K562 (cell line): ENCODE data around the gene ZMPSTE24. TPM values are rescaled to one million over a fixed set of nuclear protein-coding genes. Genes with fewer than 3 reads are reported as not detected.

Experiments
- FOXK2 ChIP-seq, 2 experiments: fragments of 450-650 bp; IDR thresholded peaks in 1 of 2; conservative IDR thresholded peaks in 1 of 2; 2 replicates each; pipeline ENCODE4 v1.6.1; 2016; ENCODE audit warnings: low read depth in 2 of 2, mild to moderate bottlenecking in 1 of 2
- FOXP1 ChIP-seq: sonication (generic); formaldehyde crosslinking; IDR thresholded peaks from 2 replicates; pipeline ENCODE4 v1.8.0; 2022; ENCODE audit warnings: mild to moderate bottlenecking, missing genetic modification reagents
- JUND ChIP-seq, 2 experiments: IDR thresholded peaks; 2 replicates in 1 of 2; 3 replicates in 1 of 2; pipeline ENCODE4 v1.6.1; 2011; ENCODE audit warnings: borderline replicate concordance in 2 of 2, low read depth in 2 of 2, low read length in 2 of 2, improper control_type of control experiment in 1 of 2, missing biosample characterization in 1 of 2, missing genetic modification characterization in 1 of 2, missing genetic modification reagents in 1 of 2
- KLF10 ChIP-seq: fragments of 250-450 bp; sonication (Bioruptor Pico); IDR thresholded peaks from 2 replicates; pipeline ENCODE4 v1.6.1; 2021; ENCODE audit warnings: matching md5 sums
- NR3C1 ChIP-seq: sonication (generic); formaldehyde crosslinking; IDR thresholded peaks from 2 replicates; pipeline ENCODE4 v1.8.1; 2022; ENCODE audit warnings: missing genetic modification reagents
- POLR2A ChIP-seq: fragments of 450-650 bp; conservative IDR thresholded peaks from 2 replicates; pipeline ENCODE4 v1.6.1; 2016
- POLR2B ChIP-seq: fragments of 450-650 bp; IDR thresholded peaks from 2 replicates; pipeline ENCODE4 v1.6.1; 2018; ENCODE audit warnings: low read depth; ENCODE audit not compliant: partially characterized antibody
- SAFB ChIP-seq: fragments of 200-400 bp; formaldehyde crosslinking; IDR thresholded peaks from 2 replicates; pipeline ENCODE4 v1.6.1; 2017; ENCODE audit warnings: low read depth, low read length, borderline replicate concordance
- SAP30 ChIP-seq: fragments of 200-600 bp; sonication (generic); IDR thresholded peaks from 2 replicates; pipeline ENCODE4 v1.6.1; 2012; ENCODE audit warnings: borderline replicate concordance, low read depth, mild to moderate bottlenecking, moderate library complexity, low read length, control low read depth, inconsistent platforms; ENCODE audit not compliant: insufficient read depth, poor library complexity, severe bottlenecking
- TCFL5 ChIP-seq: fragments of 250-450 bp; sonication (Bioruptor Pico); conservative IDR thresholded peaks from 2 replicates; pipeline ENCODE4 v1.6.1; 2021; ENCODE audit warnings: mild to moderate bottlenecking, moderate library complexity, matching md5 sums
- ZNF239 ChIP-seq: fragments of 250-450 bp; sonication (Bioruptor Pico); IDR thresholded peaks from 2 replicates; pipeline ENCODE4 v1.4.0; 2020; ENCODE audit warnings: mild to moderate bottlenecking
- ZNF586 ChIP-seq: fragments of 450-650 bp; formaldehyde crosslinking; conservative IDR thresholded peaks from 2 replicates; pipeline ENCODE4 v1.4.0; 2020; ENCODE audit warnings: mild to moderate bottlenecking, moderate library complexity
- ZNF668 ChIP-seq: fragments of 250-450 bp; sonication (Bioruptor Pico); IDR thresholded peaks from 2 replicates; pipeline ENCODE4 v1.8.0; 2022; ENCODE audit warnings: mild to moderate bottlenecking, inconsistent platforms
- ZNF696 ChIP-seq: fragments of 250-450 bp; sonication (Bioruptor Pico); conservative IDR thresholded peaks from 2 replicates; pipeline ENCODE4 v1.4.0; 2020; ENCODE audit warnings: mild to moderate bottlenecking, moderate library complexity
- polyA plus RNA-seq, 8 experiments: library from polyadenylated mRNA; depleted of rRNA in 4 of 8; stranded (reverse) in 5 of 8; unstranded in 3 of 8; fragments of >200 nt; fragmentation: Nextera tagmentation in 2 of 8; fragmentation: Illumina TruSeq in 1 of 8; extraction: Ambion mirVana in 2 of 8; extraction: Trizol in 1 of 8; gene quantifications; 2 replicates each; pipeline versions ENCODE4 v1.2.1 to v1.2.3, GENCODE V29; 2011 to 2014; ENCODE audit warnings: inconsistent platforms in 1 of 8, missing spikeins in 1 of 8
- total RNA-seq, 7 experiments: library from RNA; depleted of rRNA in 6 of 7; stranded (reverse); fragments of >200 nt in 6 of 7; fragmentation: Illumina TruSeq in 2 of 7; extraction: Trizol in 2 of 7; gene quantifications; 2 replicates each; pipeline versions ENCODE4 v1.2.1 to v1.2.3, GENCODE V29; 2011 to 2021; ENCODE audit warnings: low replicate concordance in 1 of 7
- TF ChIP-seq, protein P1 (sequence below), 2 experiments: fragments of 450-650 bp; formaldehyde crosslinking in 1 of 2; IDR thresholded peaks; 2 replicates each; pipeline versions ENCODE4 v1.4.0 to v1.6.1; 2014 to 2020; ENCODE audit warnings: mild to moderate bottlenecking in 2 of 2, borderline replicate concordance in 1 of 2, low read depth in 1 of 2
- TF ChIP-seq, protein P2 (sequence below), 2 experiments: IDR thresholded peaks; 2 replicates each; pipeline ENCODE4 v1.6.1; 2012; ENCODE audit warnings: improper control_type of control experiment in 2 of 2, low read depth in 2 of 2, low read length in 2 of 2, borderline replicate concordance in 1 of 2

The ZMPSTE24 gene
- total and polyA plus RNA-seq, 9 of the 15 experiments (the other 6 are each of a cell fraction or from before 2014, with no cell fraction given): 30.7 to 75.9 (median 64.3) TPM

DNA sequence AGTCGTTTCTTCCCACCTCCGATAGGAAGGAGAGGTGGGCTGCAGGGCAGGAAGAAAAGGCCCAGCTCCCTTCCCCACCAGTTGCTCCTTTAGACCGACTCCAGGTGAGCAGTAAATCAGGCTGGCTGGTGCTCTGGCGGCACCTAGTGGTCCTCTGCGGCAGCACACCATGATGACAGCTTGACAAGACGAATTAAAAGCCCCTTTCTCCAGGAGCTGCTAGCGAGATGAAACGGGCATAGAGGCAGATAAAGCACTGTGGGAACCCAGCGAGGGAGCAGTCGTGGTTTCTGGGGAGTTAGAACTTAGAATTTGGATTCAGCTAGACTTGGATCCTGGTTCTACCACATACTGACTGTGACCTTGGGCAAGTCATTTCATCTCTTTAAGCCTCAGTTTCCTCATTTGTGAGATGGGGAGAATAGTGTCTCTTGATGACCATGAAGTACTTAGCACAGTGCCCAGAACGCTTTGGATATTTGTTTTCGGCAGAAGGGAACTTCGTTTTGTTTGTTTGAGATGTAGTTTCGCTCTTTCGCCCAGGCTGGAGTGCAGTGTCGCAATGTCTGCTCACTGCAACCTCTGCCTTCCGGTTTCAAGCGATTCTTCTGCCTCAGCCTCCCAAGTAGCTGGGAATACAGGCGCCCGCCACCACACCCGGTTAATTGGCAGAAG, 80.8 kb downstream of the ZMPSTE24 start (continued):
- TF ChIP-seq SAFB: no peak
- no peak for TF ChIP-seq NR3C1 (CRISPR knock-in tag)
- TF ChIP-seq ZNF239: no peak
- no peak for TF ChIP-seq ZNF696 (CRISPR knock-in tag)
- no peak for TF ChIP-seq ZNF586 (CRISPR knock-in tag)
- TF ChIP-seq TCFL5 (CRISPR knock-in tag): no peak
- TF ChIP-seq SAP30: no peak
- TF ChIP-seq KLF10 (CRISPR knock-in tag): no peak
- TF ChIP-seq POLR2A: no peak
- no peak for TF ChIP-seq ZNF668 (CRISPR knock-in tag)
- no peak for TF ChIP-seq POLR2B
- TF ChIP-seq JUND (IDR thresholded peaks at IDR 0.05; ENCODE audit: borderline replicate concordance, low read depth, low read length): peak; percentile 74
- TF ChIP-seq JUND (tag; IDR thresholded peaks at IDR 0.05; ENCODE audit: borderline replicate concordance, low read depth, low read length): 0 out of 3 replicates have a peak, but pooled peaks have one; percentile 30
- TF ChIP-seq FOXP1 (CRISPR knock-in tag): no peak
- no peak for TF ChIP-seq FOXK2 (conservative IDR thresholded peaks at IDR 0.05 in 1 of 2, IDR thresholded peaks at IDR 0.05 in 1 of 2; ENCODE audit: low read depth in 2 of 2)
- TF ChIP-seq, protein P1, sequence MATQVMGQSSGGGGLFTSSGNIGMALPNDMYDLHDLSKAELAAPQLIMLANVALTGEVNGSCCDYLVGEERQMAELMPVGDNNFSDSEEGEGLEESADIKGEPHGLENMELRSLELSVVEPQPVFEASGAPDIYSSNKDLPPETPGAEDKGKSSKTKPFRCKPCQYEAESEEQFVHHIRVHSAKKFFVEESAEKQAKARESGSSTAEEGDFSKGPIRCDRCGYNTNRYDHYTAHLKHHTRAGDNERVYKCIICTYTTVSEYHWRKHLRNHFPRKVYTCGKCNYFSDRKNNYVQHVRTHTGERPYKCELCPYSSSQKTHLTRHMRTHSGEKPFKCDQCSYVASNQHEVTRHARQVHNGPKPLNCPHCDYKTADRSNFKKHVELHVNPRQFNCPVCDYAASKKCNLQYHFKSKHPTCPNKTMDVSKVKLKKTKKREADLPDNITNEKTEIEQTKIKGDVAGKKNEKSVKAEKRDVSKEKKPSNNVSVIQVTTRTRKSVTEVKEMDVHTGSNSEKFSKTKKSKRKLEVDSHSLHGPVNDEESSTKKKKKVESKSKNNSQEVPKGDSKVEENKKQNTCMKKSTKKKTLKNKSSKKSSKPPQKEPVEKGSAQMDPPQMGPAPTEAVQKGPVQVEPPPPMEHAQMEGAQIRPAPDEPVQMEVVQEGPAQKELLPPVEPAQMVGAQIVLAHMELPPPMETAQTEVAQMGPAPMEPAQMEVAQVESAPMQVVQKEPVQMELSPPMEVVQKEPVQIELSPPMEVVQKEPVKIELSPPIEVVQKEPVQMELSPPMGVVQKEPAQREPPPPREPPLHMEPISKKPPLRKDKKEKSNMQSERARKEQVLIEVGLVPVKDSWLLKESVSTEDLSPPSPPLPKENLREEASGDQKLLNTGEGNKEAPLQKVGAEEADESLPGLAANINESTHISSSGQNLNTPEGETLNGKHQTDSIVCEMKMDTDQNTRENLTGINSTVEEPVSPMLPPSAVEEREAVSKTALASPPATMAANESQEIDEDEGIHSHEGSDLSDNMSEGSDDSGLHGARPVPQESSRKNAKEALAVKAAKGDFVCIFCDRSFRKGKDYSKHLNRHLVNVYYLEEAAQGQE (IDR thresholded peaks at IDR 0.05; ENCODE audit: borderline replicate concordance): peak; percentile 90
- TF ChIP-seq, protein P1 (CRISPR knock-in tag; IDR thresholded peaks at IDR 0.05; ENCODE audit: low read depth): no peak
- TF ChIP-seq, protein P2, sequence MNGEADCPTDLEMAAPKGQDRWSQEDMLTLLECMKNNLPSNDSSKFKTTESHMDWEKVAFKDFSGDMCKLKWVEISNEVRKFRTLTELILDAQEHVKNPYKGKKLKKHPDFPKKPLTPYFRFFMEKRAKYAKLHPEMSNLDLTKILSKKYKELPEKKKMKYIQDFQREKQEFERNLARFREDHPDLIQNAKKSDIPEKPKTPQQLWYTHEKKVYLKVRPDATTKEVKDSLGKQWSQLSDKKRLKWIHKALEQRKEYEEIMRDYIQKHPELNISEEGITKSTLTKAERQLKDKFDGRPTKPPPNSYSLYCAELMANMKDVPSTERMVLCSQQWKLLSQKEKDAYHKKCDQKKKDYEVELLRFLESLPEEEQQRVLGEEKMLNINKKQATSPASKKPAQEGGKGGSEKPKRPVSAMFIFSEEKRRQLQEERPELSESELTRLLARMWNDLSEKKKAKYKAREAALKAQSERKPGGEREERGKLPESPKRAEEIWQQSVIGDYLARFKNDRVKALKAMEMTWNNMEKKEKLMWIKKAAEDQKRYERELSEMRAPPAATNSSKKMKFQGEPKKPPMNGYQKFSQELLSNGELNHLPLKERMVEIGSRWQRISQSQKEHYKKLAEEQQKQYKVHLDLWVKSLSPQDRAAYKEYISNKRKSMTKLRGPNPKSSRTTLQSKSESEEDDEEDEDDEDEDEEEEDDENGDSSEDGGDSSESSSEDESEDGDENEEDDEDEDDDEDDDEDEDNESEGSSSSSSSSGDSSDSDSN (IDR thresholded peaks at IDR 0.05; ENCODE audit: borderline replicate concordance in 1 of 2, low read depth in 2 of 2, low read length in 2 of 2): no peak
